ENCODE measurements around the gene NELFA. TPM values are rescaled to one million over a fixed set of nuclear protein-coding genes. Genes with fewer than 3 reads are reported as not detected.

NELFA gene
- total RNA-seq (2021; ENCODE audit: unreplicated experiment) (56.1 TPM), Bru-seq, nascent RNA (percentile 81 among the genes with signal in this experiment), BruChase-seq, experiment 1, labeled RNA remaining after a 6-hour chase (percentile 89 among the genes with signal in this experiment), BruChase-seq, experiment 2, labeled RNA remaining after a 2-hour chase (percentile 91 among the genes with signal in this experiment)
- 50.8 and 57.2 TPM in 2 replicates for polyA plus RNA-seq (2012)
- long read RNA-seq, transcript NELFA-202 (11 exons, 3,343 nt) = major isoform, 99 of 169 reads
- long read RNA-seq, partial matches to known transcripts = 26 of 169 reads
- long read RNA-seq, other reads (novel, unspliced or antisense) = 41 of 169 reads

GRCh38 chr4:2008921-2009650 lies at the start of gene NELFA:
TSS of gene NELFA (minus strand) at chr4:2008974. CDS start at chr4:2008959, 15 bp downstream.
- ChIA-PET POLR2A (no interaction called here), CTCF (no interaction called here), RAD21 (ENCODE audit: low non-redundant PET in 1 of 2, low total read pairs in 2 of 2, uncharacterized antibody in 2 of 2, unreplicated experiment in 2 of 2) (no interaction called here)
- Histone ChIP-seq H3K4me1 (ENCODE audit: control insufficient read depth in 1 of 2, insufficient read depth in 2 of 2, low read length in 2 of 2) (peaks cover 10 to 24% of the 10 kb centered on the region in 2 experiments; a peak in 3 of 4 replicates), H3K27ac (ENCODE audit: low read depth, low read length) (peak within 1 kb of the TSS; percentile 99), H3K9ac (ENCODE audit: low read length) (peak within 1 kb of the TSS; percentile 96), H3K9me2 (ENCODE audit: insufficient read depth) (no peaks in the 10 kb centered on the region), H3K36me3 (ENCODE audit: control insufficient read depth in 1 of 2, insufficient read depth in 2 of 2, low read length in 2 of 2) (peaks cover 10 to 13% of the 10 kb centered on the region in 2 experiments), H2AFZ (ENCODE audit: low read depth, low read length, poor library complexity, severe bottlenecking) (peak within 1 kb of the TSS; percentile 23), H3K79me2 (ENCODE audit: insufficient read depth, low read length) (peaks cover 46% of the 10 kb centered on the region), H3K27me3 (ENCODE audit: insufficient read depth, low read length) (no peaks in the 10 kb centered on the region), H3K4me2 (ENCODE audit: low read length) (peak within 1 kb of the TSS; percentile 88), H3K4me3 (replicated peaks in 1 of 2; ENCODE audit: low read depth in 1 of 2, low read length in 2 of 2) (peak within 1 kb of the TSS; percentile 97 to 98), H3K9me3 (ENCODE audit: control insufficient read depth in 1 of 2, insufficient read depth in 1 of 2, low read depth in 1 of 2, low read length in 2 of 2) (no peaks in the 10 kb centered on the region), H4K20me1 (ENCODE audit: insufficient read depth) (peaks cover 6% of the 10 kb centered on the region)
- DNase-seq (ENCODE audit: low read depth, low spot score) = peak; percentile 93
- peak; percentile 89 for ATAC-seq
- no TSS peak for BruUV-seq (replicated peaks)
- intact Hi-C loops (cut with micrococcal nuclease) = loop anchor here (1.0 to 5.0 kb wide), 2 partner anchors 48 to 177 kb away; partner anchors contain the start of gene NAT8L
- peak; percentile 18; the same call in 1 of the 2 replicates for TF ChIP-seq RAD21 (IDR thresholded peaks at IDR 0.05; ENCODE audit: low read depth)
- peak; percentile 71; the same call in 1 of the 2 replicates for TF ChIP-seq SIN3A (IDR thresholded peaks at IDR 0.05; ENCODE audit: low read depth)
- TF ChIP-seq ZNF274 (IDR thresholded peaks at IDR 0.05; ENCODE audit: low read depth, low read length) = no peak
- peak; percentile 59 for TF ChIP-seq SP1 (IDR thresholded peaks at IDR 0.05; ENCODE audit: low read depth)
- TF ChIP-seq, protein P1, sequence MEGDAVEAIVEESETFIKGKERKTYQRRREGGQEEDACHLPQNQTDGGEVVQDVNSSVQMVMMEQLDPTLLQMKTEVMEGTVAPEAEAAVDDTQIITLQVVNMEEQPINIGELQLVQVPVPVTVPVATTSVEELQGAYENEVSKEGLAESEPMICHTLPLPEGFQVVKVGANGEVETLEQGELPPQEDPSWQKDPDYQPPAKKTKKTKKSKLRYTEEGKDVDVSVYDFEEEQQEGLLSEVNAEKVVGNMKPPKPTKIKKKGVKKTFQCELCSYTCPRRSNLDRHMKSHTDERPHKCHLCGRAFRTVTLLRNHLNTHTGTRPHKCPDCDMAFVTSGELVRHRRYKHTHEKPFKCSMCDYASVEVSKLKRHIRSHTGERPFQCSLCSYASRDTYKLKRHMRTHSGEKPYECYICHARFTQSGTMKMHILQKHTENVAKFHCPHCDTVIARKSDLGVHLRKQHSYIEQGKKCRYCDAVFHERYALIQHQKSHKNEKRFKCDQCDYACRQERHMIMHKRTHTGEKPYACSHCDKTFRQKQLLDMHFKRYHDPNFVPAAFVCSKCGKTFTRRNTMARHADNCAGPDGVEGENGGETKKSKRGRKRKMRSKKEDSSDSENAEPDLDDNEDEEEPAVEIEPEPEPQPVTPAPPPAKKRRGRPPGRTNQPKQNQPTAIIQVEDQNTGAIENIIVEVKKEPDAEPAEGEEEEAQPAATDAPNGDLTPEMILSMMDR (IDR thresholded peaks at IDR 0.05 in 2 of 3, conservative IDR thresholded peaks at IDR 0.05 in 1 of 3; ENCODE audit: borderline replicate concordance in 1 of 3, insufficient read depth in 1 of 3, low read depth in 2 of 3, low read length in 2 of 3) = peak in 1 of 3 experiments; percentile 45; a peak in 2 of 6 replicates
- TF ChIP-seq SRF (IDR thresholded peaks at IDR 0.05; ENCODE audit: low read depth) = peak; percentile 93
- no peak for TF ChIP-seq CEBPB (IDR thresholded peaks at IDR 0.05; ENCODE audit: low read depth)
- TF ChIP-seq ELF1 (IDR thresholded peaks at IDR 0.05; ENCODE audit: borderline replicate concordance, low read depth) = no peak
- TF ChIP-seq YY1 (IDR thresholded peaks at IDR 0.05; ENCODE audit: extremely low read depth, insufficient replicate concordance, low read depth, low read length) = peak; percentile 98
- peak; percentile 93 for TF ChIP-seq POLR2AphosphoS5 (IDR thresholded peaks at IDR 0.05; ENCODE audit: low read depth, low read length)
- TF ChIP-seq, protein P2, sequence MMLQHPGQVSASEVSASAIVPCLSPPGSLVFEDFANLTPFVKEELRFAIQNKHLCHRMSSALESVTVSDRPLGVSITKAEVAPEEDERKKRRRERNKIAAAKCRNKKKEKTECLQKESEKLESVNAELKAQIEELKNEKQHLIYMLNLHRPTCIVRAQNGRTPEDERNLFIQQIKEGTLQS (IDR thresholded peaks at IDR 0.05) = no peak
- TF ChIP-seq JUND (IDR thresholded peaks at IDR 0.05) = no peak
- no peak for TF ChIP-seq EZH2 (IDR thresholded peaks at IDR 0.05)
- peak; percentile 92 for TF ChIP-seq ZFX (IDR thresholded peaks at IDR 0.05)
- TF ChIP-seq POLR2A (IDR thresholded peaks at IDR 0.05; ENCODE audit: borderline replicate concordance, extremely low read depth, insufficient read depth, insufficient read length) = peak; percentile 51
- peak; percentile 95 for TF ChIP-seq MAX (IDR thresholded peaks at IDR 0.05)
- TF ChIP-seq FOSL1 (IDR thresholded peaks at IDR 0.05; ENCODE audit: low read depth) = no peak
- TF ChIP-seq TCF7L2 (IDR thresholded peaks at IDR 0.05; ENCODE audit: borderline replicate concordance, extremely low read depth, insufficient read depth, insufficient read length) = peak; percentile 72
- TF ChIP-seq, protein P3, sequence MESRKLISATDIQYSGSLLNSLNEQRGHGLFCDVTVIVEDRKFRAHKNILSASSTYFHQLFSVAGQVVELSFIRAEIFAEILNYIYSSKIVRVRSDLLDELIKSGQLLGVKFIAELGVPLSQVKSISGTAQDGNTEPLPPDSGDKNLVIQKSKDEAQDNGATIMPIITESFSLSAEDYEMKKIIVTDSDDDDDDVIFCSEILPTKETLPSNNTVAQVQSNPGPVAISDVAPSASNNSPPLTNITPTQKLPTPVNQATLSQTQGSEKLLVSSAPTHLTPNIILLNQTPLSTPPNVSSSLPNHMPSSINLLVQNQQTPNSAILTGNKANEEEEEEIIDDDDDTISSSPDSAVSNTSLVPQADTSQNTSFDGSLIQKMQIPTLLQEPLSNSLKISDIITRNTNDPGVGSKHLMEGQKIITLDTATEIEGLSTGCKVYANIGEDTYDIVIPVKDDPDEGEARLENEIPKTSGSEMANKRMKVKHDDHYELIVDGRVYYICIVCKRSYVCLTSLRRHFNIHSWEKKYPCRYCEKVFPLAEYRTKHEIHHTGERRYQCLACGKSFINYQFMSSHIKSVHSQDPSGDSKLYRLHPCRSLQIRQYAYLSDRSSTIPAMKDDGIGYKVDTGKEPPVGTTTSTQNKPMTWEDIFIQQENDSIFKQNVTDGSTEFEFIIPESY (IDR thresholded peaks at IDR 0.05; ENCODE audit: extremely low read depth, insufficient replicate concordance, low read length) = peak; percentile 56
- TF ChIP-seq EZH2phosphoT487 (IDR thresholded peaks at IDR 0.05; ENCODE audit: borderline replicate concordance) = no peak

Measured in HCT116 (cell line).